Loucy (cell line): Measurements from ENCODE around the gene IL17B.

Experiments
- EZH2phosphoT487 ChIP-seq: fragments of 200-600 bp; IDR thresholded peaks from 2 replicates; pipeline ENCODE4 v1.6.1; 2018; ENCODE audit warnings: antibody characterized with exemption, mild to moderate bottlenecking, moderate library complexity, borderline replicate concordance
- TF ChIP-seq, protein P1 (sequence below): fragments of 200-600 bp; sonication (generic); conservative IDR thresholded peaks from 2 replicates; pipeline ENCODE4 v1.5.1; 2014; ENCODE audit warnings: mild to moderate bottlenecking, antibody characterized with exemption, low read length

DNA sequence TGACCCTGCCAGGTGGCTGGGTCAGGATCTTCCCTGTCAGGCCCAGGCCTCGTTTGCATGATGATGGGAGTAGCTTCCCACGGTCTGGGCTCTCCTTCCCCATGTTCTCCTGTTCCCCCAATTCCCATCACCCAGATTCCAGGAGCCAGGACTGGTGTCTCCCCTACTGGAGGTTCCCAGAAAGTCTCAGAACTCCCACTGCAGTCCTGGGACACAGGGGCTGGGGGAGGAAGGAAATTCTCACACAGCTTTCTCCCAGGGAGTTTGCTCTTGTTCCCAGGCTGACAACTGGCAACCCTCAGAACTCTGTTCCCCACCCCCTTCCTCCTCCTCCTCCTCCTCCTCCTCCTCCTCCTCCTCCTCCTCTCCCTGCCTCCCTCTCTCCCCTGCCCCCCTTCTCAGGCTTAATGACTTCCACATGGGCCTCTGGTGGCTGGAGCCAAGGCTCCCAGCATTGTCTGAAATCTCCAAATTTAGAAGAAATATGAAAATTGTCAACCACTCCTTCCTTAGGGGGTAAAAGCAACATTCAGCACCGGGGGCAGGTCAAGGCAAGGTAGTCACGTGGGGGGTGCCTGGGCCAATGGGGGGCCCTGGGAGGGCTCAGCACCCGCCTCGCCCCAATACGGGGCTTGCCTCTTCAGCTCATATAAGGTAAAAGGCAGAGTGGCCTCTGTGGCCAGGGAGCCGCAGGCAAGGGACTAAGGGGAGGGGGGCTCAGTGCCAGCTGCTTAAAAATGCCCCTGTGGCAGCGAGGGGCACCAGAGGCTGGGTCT is 27.3 kb upstream of the IL17B start:
- TF ChIP-seq, protein P1, sequence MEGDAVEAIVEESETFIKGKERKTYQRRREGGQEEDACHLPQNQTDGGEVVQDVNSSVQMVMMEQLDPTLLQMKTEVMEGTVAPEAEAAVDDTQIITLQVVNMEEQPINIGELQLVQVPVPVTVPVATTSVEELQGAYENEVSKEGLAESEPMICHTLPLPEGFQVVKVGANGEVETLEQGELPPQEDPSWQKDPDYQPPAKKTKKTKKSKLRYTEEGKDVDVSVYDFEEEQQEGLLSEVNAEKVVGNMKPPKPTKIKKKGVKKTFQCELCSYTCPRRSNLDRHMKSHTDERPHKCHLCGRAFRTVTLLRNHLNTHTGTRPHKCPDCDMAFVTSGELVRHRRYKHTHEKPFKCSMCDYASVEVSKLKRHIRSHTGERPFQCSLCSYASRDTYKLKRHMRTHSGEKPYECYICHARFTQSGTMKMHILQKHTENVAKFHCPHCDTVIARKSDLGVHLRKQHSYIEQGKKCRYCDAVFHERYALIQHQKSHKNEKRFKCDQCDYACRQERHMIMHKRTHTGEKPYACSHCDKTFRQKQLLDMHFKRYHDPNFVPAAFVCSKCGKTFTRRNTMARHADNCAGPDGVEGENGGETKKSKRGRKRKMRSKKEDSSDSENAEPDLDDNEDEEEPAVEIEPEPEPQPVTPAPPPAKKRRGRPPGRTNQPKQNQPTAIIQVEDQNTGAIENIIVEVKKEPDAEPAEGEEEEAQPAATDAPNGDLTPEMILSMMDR: no peak
- no peak for TF ChIP-seq EZH2phosphoT487
